Ascending aorta (tissue), 2 donors: ENCODE measurements around the gene FOXG1. TPM values are rescaled to one million over a fixed set of nuclear protein-coding genes. Genes with fewer than 3 reads are reported as not detected.

ENCODE experiments used
- DNase-seq, 2 donors: peaks; one replicate each; pipeline ENCODE4 v3.0.0-alpha.2; 2019; ENCODE audit warnings: low spot score in 2 of 2
- H3K27ac ChIP-seq, 2 donors: fragments of 200-600 bp; sonication (generic); one replicate each; pipeline ENCODE4 v1.5.1; 2016 to 2017; ENCODE audit warnings: mild to moderate bottlenecking in 1 of 2
- H3K27me3 ChIP-seq: fragments of 200-600 bp; sonication (generic); one replicate; pipeline ENCODE4 v1.5.1; 2017
- H3K36me3 ChIP-seq, 2 donors: fragments of 200-600 bp; sonication (generic); one replicate each; pipeline ENCODE4 v1.5.1; 2016
- H3K4me1 ChIP-seq, 2 donors: fragments of 200-600 bp; sonication (generic); one replicate each; pipeline ENCODE4 v1.5.1; 2016 to 2017; ENCODE audit warnings: mild to moderate bottlenecking in 1 of 2
- H3K4me3 ChIP-seq, 2 donors: fragments of 200-600 bp; sonication (generic); one replicate each; pipeline ENCODE4 v1.5.1; 2016 to 2017; ENCODE audit warnings: mild to moderate bottlenecking in 1 of 2
- H3K9me3 ChIP-seq, 2 donors: fragments of 200-600 bp; sonication (generic); one replicate each; pipeline ENCODE4 v1.5.1; 2016
- intact Hi-C: fragments of 100-400 bp; cut with DNase I; formaldehyde crosslinking; loops from one replicate; pipeline ENCODE4 v1.15.1; 2023
- total RNA-seq: library from RNA; depleted of rRNA; stranded (reverse); fragments of >200 nt; gene quantifications from one replicate; pipeline ENCODE4 v1.1.0, GENCODE V29; 2016
- TF ChIP-seq, protein P1 (sequence below), 3 experiments: fragments of 200-600 bp in 2 of 3; fragments of 450-650 bp in 1 of 3; sonication (generic) in 2 of 3; IDR thresholded peaks; one replicate each; pipeline ENCODE4 v1.5.1; 2016 to 2019; ENCODE audit warnings: antibody characterized with exemption in 3 of 3, mild to moderate bottlenecking in 1 of 3, moderate library complexity in 1 of 3

Gene FOXG1
- total RNA-seq = not detected

DNA sequence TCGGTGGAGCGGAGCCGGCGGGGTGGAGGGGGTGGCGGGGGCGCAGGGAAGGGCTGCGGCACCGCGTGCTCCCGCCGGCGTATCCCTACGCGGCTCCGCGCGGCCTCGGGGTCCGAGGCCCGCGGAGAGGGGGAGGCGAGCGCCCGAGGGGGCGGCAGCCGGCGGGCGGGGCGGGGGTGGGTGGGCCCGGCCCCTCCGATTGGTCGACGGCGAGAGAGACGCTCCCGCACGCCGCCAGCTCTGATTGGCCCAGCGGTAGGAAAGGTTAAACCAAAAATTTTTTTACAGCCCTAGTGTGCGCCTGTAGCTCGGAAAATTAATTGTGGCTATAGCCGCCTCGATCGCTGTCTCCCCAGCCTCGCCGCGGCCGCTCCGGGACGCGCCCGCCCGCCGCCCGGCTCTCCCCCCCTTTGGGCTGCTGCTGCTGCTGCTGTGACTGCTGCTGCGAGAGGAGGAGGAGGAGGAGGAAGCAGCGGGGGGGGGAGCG, at the start of gene FOXG1:
FOXG1 (plus strand) TSS at position 319 of the 487 bp plus-strand sequence. CDS start 493 bp downstream, outside the sequence.
- H3K9me3 ChIP-seq = no peaks in the 10 kb centered on the region
- H3K27me3 ChIP-seq = peaks cover 37% of the 10 kb centered on the region

DNA sequence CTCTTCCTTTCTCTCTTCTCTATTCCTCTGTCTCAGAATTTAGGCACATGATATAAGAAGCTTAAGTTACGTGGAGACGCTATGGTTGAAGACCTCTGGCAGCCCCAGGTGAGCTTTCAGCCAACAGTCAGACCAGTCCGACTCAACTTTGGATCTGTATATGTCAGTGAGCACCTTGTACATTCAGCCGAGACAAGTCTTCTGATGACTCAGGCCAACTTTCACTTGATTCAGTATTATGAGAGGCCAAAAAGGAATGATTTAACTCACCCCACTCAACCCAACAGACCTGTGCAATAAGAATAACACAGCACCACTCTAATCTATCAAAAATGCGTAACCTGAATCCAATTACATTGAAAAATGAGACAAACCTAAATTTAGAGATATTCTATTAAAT, 47.5 kb upstream of the FOXG1 start:
- H3K36me3 ChIP-seq = no peaks in the 10 kb centered on the region
- intact Hi-C loops = no loop called here
- DNase-seq = no peak

More for the DNA sequence above, at the start of gene FOXG1:
- TF ChIP-seq, protein P1, sequence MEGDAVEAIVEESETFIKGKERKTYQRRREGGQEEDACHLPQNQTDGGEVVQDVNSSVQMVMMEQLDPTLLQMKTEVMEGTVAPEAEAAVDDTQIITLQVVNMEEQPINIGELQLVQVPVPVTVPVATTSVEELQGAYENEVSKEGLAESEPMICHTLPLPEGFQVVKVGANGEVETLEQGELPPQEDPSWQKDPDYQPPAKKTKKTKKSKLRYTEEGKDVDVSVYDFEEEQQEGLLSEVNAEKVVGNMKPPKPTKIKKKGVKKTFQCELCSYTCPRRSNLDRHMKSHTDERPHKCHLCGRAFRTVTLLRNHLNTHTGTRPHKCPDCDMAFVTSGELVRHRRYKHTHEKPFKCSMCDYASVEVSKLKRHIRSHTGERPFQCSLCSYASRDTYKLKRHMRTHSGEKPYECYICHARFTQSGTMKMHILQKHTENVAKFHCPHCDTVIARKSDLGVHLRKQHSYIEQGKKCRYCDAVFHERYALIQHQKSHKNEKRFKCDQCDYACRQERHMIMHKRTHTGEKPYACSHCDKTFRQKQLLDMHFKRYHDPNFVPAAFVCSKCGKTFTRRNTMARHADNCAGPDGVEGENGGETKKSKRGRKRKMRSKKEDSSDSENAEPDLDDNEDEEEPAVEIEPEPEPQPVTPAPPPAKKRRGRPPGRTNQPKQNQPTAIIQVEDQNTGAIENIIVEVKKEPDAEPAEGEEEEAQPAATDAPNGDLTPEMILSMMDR (IDR thresholded peaks at IDR 0.05) = no peak
- H3K4me1 ChIP-seq = peaks cover 6 to 8% of the 10 kb centered on the region in 2 donors
- H3K36me3 ChIP-seq = no peaks in the 10 kb centered on the region
- H3K4me3 ChIP-seq = peak within 1 kb of the TSS; percentile 41 to 58
- intact Hi-C loops = no loop called here
- DNase-seq = no peak
- no peak within 1 kb of the TSS for H3K27ac ChIP-seq

DNA sequence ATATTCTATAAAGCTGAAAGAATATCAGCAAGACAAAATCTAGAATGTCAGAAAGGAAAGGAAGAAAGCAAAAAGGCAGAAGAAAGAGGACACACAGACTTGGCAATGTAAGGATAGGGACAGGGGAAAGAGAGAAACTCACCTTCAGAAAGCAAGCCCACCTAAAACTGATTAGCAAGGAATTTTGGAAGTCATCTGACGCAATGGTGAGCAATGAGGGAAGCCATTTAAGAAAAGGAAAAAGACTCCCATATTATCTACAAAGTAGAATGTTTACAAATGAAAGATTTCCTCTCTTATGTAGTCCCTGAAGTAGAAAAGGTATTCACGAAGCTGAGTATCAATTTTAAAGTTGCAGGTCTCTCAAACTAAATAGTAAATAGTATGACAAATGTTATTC, 35.2 kb upstream of the FOXG1 start:
- Histone ChIP-seq H3K27me3 (no peaks in the 10 kb centered on the region), H3K27ac (no peak overlapping the region), H3K36me3 (no peaks in the 10 kb centered on the region), H3K9me3 (no peaks in the 10 kb centered on the region), H3K4me3 (no peak overlapping the region), H3K4me1 (no peaks in the 10 kb centered on the region)
- TF ChIP-seq, protein P1 (IDR thresholded peaks at IDR 0.05) = no peak
- intact Hi-C loops = no loop called here
- no peak for DNase-seq

More for the DNA sequence above, 47.5 kb upstream of the FOXG1 start:
- Histone ChIP-seq H3K27ac (no peak overlapping the region), H3K9me3 (no peaks in the 10 kb centered on the region), H3K27me3 (no peaks in the 10 kb centered on the region), H3K4me1 (no peaks in the 10 kb centered on the region), H3K4me3 (no peak overlapping the region)
- TF ChIP-seq, protein P1 (IDR thresholded peaks at IDR 0.05) = no peak

DNA sequence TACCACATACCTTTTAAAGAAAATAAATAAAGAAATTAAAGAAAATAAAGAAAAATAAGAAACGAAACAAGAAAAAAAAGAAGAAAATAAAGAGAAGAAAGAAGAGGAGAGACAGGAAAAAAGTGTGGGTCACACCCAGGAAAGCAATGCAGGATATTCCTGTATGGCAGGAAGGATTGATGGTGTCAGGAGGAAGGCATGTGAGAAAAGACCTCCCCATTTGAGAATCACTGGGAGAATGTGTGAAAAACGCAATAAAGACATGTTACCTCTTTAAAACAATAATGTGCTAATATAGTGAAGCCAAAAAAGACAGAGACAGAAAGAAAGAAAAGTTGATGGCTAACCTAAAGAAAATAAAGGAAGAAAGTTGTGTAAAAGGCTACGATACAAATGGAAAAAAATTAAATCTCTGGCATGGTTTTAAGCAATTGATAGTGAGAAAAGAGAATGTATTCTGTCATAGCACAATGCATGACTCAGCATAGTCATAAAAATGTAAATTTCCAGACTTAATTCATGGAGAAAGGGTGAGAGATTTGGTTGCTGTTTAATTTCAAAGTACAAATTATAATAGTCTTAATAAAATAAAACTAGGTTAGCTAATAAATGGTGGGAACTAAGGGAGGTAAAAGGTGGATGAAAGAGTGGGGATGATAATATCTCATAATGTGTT, 24.3 kb upstream of the FOXG1 start:
- Histone ChIP-seq H3K4me3 (no peak overlapping the region), H3K36me3 (no peaks in the 10 kb centered on the region), H3K9me3 (no peaks in the 10 kb centered on the region), H3K4me1 (no peaks in the 10 kb centered on the region), H3K27me3 (no peaks in the 10 kb centered on the region), H3K27ac (no peak overlapping the region)
- TF ChIP-seq, protein P1 (IDR thresholded peaks at IDR 0.05) = no peak
- intact Hi-C loops = no loop called here
- no peak for DNase-seq

DNA sequence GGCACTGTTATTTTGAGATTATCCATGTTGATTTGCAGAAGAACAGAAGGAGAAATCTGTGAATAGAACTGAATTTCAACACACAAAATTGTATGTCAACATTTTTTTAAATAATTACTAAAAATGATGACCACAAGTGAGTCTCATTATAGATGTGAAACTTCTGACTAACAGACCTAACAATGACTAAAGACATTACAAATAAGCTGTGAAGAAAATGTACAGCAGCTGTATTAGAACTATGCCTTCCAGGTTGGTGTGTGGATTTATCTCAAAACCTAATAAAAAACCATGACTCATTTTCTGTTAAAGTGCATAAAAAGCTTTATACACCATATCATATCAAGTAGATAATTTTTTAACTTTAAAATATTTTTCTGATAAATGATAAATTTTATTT, 22.5 kb upstream of the FOXG1 start:
- intact Hi-C loops = no loop called here
- no peak for DNase-seq
- no peak overlapping the region for H3K27ac ChIP-seq
- no peaks in the 10 kb centered on the region for H3K27me3 ChIP-seq
- no peak overlapping the region for H3K4me3 ChIP-seq
- no peaks in the 10 kb centered on the region for H3K9me3 ChIP-seq
- TF ChIP-seq, protein P1 (IDR thresholded peaks at IDR 0.05) = no peak
- H3K4me1 ChIP-seq = no peaks in the 10 kb centered on the region
- no peaks in the 10 kb centered on the region for H3K36me3 ChIP-seq
